CD4-positive, alpha-beta T cell treated with Interleukin-1 beta for 1 hour (primary cell): ENCODE data around the gene SMIM14.
"Not testable (repeated sequence)": the region's sequence is repeated elsewhere in the genome, so short reads cannot be mapped to it uniquely, and the experiment has no call there.

Source experiments
- DNase-seq, 2 donors: peaks; one replicate each; pipeline ENCODE4 v3.0.0-alpha.2; 2020 to 2022

SMIM14 gene

DNA sequence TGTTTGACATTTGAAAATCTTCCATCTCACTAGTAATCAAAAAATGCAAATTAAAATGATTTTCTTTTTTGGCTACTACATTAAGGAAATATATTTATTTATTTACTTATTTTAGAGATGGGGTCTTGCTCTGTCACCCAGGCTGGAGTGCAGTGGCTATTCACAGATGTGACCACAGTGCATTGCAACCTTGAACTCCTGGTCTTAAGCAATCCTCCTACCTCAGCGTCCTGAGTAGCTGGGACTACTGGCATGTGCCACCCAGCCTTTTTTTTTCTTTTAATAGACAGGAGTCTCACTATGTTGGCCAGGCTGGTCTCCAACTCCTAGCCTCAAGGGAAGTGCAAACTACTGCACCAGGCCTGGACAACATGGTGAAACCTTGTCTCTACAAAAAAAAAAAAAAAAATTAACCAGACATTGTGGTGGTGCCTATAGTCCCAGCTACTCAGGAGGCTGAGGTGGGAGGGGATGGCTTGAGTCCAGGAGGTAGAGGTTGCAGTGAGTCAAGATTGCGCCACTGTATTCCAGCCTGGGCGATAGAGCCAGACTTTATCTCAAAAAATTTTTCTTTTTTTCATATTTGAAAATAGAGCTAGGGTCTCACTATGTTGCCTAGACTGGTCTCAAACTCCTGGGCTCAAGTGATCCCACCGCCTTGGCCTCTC is 4.4 kb upstream of the SMIM14 start:
- DNase-seq, result no peak

DNA sequence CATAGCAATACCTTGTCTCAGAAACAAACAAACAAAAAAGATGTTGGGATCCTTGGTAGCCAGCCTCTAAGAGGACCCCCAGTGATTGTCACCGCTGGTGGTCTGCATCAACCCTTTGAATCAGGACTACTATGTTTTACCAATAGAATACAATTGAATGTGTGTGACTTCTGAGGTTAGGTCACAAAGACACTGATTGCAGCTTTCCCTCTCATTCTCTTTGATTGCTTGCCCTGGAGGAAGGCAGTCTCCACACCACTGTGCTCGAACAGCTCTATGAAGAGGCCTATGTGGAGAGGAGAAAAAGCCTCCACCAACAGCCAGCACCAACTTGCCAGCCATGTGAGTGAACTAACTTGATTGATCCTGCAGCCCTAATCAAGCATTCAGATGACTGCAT is 2.8 kb upstream of the SMIM14 start:
- no peak for DNase-seq

DNA sequence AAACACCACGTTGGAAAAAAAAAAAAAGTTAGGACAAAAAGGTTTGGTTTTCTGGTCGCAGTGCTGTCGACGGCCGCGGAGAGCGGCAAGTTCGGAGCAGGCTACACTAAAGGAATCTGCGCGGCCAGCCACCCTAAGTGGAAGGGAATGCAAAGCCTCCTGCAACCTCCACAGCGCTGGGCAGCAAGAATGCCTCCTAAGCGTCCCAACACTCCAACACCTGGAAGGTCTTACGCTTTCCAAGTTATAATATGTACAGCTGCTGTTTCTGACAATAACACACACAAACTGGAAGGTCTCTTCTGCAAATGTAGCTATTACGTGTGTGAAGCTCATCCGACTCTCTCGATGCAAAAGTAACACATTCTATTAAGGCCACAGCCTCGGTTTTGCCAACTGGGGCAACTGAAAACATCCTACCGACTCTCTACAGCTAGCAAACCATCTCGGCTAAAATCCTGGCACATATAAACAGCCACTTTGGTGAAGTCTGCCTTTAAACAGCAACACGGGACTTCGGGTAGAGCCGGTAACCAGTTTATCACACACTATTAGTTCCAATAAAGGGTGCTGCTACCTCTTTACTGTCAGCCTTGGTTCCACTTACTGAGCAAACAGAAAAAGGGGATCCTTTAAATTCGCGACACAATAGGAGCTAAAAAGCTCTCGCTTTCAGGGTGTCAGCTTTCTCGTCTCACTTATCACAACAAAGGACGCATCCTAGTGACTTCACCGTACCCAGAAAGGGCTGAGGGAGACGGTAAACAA is 895 bp downstream of the SMIM14 start:
- DNase-seq, result peak in 1 of 2 donors; percentile 27

DNA sequence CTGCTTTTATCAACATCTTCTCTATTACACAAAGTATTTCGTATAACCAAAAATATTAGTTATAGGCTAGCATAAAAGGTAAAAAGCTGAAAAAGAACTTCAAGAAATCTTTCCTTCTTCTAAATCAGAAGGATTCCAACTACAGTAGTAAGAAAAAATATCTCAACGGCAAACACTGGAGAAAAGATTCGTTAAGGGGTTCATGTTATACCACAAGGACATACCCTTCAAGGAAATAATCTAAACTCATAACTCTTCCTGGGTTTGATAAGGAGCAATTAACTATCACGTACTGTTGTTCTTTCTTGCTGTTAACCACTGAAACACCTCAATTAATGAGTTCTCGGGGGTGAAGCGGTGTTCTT is 1.5 kb downstream of the SMIM14 start:
- DNase-seq, result no peak

DNA sequence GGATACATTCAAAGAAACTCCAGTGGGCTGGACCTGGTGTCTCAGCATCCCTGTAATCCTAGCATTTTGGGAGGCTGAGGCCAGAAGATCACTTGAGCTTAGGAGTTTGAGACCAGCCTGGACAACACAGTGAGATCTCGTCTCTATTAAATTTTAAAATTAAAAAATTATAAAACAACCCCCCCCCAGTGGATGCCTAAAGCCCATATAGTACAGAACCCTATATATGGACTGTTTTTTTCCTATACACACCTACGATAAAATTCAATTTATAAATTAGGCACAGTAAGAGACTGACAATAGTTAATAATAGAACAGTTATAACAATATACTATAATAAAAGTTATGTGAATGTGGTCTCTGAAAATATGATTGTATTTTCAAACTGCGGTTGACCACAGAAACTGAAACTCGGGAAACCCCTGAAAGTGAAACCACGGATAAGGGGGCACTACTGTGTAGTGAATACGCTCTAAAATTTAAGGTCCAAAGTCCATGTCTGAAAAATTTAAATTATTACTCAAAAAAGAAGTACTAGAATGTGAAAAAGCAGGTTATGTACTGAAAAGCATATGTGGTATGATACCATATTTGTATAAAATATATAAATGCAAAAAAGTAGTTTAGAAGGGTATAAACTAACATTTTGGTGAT is 2.0 kb downstream of the SMIM14 start:
- peak in 1 of 2 donors; percentile 44 for DNase-seq

DNA sequence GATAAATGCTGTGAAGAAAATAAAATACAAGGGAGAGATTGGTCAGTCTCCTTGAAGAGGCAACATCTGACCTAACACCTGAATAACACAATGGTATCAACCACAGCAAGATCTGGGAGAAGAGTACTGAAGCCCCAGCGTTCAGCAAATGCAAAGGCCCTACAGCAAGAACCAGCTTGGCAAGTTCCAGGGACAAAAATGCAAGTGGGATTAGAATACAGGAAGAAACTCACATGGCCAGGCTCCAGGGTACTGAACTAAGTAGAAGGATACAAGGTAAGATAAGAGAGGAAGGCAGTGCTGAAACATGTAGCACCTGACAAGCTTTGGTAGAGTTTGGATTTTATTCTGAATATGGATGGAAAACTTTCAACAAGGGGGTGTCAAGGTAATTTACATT is 3.6 kb downstream of the SMIM14 start:
- no peak for DNase-seq

DNA sequence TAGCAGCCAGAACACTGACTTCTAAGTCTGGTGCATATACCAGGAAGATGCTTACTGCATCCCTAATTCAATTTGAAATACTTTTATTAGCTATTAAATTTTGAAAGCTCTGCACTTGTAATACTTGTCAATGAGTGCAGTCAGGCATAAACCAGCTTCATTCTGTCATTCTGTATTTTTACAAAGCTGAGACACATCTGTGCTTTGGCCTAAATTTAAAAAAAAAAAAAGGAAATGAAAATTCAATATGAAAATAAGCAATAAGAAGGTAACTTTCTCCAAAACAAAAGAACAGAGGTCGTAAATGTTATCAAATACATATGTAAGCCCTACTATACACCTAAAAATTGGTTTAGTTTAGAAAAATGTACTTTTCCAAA is 7.0 kb downstream of the SMIM14 start:
- no peak for DNase-seq

DNA sequence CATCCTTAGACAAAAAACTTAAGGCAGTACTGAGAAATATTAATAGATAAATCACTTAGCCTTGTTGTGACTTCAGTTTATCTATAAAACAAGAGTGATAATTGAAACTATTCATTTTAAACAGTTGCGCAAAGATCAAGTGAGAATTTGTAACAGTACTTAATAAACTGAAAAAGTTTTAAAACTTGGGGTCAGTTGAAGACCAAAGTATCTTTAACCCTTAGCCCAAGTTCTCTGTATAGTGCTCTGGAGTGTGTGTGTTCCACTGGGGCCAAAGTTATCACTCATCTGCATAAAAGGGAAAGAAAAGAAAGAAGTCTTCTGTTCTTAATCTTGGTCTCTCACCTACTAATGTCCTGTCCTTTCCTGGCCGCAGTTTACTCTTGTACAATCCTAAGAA is 11.3 kb downstream of the SMIM14 start:
- DNase-seq, result no peak

DNA sequence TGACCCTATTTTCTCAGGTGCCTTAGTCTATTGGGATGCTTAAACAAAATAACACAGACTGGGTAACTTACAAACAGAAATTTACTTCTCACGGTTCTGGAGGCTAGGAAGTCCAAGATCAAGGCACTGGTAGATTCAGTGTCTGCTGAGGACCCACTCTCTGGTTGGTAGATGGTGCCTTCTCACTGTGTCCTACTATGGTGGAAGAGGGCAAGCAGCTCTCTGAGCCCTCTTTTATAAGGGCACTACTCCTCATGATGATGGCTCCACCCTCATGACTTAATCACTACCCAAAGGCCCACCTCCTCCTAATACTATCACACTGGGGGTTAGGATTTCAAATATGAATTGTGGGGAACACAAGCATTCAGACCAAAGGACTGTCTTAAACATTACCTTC is 11.8 kb downstream of the SMIM14 start:
- no peak for DNase-seq

DNA sequence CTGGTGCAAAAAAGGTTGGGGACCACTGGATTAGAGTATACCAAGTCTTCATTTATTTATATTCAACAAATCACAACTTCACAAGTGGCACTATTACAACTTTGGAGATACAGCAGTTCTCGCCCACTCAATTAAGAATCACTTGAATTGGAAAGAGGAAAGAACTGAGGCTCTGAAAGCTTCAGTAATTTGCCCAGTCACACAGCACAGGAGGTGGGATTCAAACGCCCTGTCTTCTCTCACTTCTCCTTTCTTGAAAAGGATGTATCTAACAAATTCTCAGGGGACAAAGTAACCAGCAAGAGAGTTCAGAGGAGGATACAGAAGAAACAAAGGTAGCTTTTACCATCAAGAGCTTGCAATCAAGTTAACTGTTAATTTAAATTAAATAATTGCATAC is 12.4 kb downstream of the SMIM14 start:
- DNase-seq, result peak in 1 of 2 donors; percentile 45

DNA sequence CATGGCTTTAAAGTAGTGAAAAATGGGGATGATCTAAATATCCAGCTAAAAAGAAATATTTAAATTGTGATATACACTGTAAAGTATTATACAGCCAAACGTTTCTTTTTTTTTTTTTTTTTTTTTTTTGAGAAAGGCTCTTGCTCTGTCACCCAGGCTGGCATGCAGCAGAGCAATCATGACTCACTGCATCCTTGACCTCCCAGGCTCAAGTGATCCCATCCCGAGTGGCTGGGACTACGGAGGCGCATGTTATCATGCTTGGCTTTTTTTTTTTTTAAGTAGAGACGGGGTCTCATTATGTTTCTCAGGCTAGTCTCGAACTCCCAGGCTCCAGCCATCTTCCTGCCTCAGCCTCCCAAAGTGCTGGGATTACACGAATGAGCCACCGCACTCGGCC is 17.1 kb downstream of the SMIM14 start:
- no peak for DNase-seq

DNA sequence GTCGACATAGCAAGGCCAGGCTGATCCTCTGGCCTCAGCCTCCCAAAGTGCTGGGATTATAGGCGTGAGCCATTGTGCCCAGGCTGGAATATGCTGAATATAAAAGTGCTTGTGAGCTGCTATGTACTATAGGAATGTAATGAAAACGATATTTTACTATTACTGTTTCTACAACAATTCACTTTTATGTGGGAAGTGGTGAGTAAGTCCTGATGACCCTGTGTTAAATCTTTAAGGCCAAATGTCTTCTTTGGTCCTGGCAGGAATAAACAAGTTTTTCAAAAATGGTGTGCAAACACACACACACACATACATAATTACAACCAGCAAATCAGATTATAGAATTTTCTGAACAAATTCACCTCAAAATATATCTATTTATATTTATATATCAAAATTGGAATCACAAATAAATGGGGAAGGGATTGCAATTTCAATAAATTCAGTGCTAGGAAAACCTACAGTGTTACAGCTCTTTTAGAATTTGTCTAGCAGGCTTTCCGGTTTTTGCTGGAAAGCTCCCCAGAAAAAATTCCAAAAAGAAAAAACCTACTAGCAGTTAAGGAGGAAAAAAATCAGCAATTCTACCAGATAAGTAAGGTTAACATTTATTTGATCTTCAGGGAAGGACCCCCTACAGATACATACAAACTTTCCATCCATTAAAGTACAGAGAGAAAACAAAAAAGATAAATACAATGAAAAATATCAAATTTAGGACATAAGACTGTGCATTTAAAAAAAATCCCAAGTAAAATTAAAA is 17.9 kb downstream of the SMIM14 start:
- no peak for DNase-seq

DNA sequence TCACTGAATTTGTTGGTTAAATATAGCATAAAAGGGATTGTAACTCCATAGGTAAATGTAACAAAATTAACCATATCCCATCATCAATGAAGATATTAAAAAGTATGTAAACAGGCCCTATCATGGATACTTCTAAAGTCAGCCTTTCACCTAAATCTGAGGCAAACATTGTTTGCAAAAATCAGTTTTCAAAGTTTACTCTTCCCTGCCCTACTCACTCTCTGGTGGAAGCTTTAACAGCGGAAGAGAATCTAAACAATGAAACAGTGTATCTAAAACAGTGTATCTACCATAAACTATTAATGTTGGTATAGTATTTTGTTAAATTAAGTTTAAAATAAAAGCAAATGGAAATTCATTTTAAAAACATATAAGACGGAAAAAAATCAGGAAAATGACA is 21.1 kb downstream of the SMIM14 start:
- DNase-seq, result no peak

DNA sequence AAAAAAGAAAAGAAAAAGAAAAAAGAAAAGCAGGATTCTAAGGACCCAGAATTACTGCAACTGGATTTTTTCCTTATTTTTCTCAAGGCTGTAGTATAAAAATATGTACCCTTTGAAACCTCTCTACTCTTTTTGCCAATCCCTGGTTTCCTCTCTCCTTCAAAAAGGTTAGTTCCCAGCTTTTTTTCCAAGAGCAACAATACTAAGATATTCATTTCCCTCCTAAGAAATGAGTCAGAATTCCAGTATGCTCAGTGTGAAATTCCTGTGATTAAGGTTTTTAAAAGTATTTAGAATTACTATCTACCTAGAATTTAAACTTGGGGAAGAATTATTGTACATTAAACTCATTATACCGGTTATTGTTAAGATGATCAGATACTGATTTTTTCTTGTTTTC is 22.0 kb downstream of the SMIM14 start:
- no peak for DNase-seq

DNA sequence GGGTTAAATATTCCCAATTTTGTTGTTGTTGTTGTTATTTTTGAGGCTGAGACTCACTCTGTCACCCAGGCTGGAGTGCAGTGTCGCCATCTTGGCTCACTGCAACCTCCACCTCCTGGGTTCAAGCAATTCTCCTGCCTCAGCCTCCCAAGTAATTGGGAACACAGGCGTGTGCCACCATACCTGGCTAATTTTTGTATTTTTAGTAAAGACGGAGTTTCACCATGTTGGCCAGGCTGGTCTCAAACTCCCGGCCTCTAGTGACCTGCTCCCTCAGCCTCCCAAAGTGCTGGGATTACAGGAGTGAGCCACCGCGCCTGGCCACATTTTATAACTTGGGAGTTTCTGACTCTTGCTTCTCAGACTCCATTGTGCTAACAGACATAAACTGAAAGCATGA is 22.6 kb downstream of the SMIM14 start:
- DNase-seq, result not testable (repeated sequence)

DNA sequence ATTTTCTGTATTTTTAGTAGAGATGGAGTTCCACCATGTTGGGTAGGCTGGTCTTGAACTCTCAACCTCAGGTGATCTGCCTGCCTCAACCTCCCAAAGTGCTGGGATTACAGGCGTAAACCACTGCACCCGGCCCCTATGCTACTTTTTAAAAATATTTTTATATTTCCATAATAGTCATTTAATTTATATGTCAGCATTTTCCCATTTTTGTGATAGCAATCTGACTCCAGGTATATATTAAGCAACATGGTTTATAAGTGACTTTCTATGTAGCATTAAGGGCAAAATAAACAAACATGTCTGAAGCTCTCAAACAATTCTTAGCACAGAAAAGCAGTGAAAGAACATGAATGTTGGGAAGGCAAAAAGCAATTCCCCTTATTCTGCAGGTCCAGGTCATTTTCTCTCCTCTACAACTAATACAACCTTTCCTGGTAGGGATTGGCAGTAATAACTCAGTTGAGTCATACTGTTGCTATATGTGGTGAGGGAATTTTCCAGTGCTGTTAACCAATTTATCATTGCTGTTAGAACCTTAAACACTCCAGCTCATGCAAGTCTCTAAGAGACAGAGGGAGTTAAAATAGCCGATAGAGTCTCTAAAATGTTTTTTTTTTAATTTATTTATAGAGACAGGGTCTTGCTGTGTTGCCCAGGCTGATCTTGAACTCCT is 24.0 kb downstream of the SMIM14 start:
- DNase-seq, result no peak

DNA sequence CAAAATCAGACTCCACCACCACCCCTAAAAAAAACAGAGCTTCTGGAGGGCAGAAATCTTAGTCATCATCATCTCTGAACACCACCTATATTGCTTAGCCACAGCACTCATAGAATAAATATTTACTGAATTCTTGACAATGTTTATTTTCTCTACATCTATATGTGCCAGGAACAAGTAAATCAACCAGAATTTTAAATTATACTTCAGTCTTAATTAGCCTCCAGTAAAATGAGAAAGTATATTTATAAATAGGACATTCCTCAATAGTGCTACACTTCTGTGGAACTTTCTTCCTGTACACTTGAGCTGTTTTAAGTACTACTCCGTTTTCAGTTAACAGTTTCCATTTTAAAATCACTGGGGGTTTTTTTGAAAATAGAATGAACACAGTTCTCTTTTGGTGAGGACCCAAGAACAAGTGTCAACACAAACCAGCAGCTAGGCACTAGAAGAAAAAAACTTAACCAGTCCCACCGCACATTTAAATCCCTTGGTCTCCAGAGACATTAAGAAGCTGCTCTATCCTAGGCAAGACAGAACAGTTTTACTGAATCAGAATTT is 25.5 kb downstream of the SMIM14 start:
- DNase-seq, result no peak

DNA sequence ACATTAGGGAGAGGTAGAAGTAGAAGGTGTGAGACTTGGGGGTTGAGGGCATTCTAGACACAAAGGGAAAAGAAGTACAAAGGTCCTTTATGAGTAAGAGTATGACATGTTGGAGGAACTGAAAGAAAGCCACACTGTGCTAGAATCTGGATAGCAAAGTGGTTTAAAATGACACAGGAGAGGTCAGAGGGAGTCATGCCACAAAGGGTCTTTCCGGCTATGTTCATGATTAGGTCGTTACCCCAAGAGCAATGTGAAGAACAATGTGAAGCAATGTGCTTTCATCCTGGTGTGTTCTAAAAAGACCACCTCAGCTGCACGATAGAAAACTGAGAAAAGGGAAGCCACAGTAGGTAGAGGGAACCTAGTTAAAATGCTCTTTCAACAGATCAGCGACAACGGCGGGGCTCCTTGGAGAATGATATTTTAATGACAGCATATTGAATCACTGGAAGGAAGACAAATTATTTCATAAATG is 29.2 kb downstream of the SMIM14 start:
- no peak for DNase-seq

DNA sequence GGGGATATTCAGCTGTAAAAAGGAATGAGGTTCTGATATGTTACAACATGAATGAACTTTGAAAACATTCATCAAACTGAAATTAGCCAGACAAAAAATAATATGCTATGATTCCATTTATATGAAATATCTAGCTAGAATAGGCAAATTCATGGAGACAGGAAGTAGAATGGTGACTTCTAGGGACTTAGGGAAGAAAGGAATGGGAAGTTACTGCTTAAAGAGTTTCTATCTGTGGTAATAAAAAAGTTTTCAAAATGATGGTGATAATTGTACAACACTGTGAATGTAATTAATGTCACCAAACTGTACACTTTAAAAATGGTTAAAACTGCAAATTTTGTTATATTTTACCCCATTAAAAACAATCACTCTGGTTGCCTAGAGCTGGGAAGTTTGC is 30.2 kb downstream of the SMIM14 start:
- no peak for DNase-seq

DNA sequence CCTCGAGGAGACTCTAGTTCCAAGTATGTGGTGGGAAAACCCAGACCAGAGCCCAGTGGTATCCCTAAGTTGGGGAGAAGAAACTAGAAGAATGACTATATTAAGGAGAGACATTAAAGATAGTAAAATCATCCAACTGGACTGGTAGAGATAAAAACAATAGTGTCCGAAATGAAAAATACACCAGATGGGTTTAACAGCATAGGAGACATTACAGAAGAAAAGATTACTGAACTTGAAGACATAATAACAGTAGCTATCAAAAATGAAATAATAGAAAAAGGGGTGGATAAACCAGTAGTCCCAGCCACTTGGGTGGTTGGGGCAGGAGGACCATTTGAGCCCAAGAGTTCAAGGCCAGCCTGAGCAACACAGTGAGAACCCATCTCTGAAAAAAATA is 31.9 kb downstream of the SMIM14 start:
- DNase-seq, result no peak

DNA sequence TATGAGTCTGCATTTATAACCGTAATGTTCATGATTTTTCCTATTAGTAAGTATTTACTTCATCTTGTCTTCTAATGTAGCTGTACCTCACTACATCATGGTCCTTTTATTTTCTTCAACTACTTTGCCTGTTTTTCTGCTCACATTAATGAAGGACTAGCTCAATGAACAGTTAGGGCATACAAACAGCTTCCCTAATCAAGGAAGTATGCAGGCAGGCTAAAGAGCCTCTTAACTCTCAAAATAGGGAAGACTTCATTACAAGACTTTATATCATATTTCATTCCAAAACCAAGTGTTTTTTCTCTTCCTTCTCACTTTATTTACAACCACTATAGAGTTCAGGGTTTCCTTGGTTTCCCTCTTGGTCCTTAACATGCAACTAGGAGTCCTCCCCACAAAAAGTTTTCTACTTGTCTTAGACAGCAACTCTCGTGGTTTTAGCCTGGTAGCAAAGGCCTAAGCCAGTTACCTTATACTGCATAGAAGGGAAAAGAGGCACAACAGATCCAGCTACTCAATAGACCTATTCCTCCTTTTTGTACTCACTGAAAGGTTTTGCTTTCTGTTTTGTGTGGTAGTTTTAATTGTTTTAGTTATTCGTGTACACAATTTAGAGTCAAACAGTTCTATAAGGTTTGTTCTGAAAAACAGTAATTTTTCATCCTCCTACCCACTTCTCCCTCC is 40.8 kb downstream of the SMIM14 start:
- DNase-seq, result no peak

DNA sequence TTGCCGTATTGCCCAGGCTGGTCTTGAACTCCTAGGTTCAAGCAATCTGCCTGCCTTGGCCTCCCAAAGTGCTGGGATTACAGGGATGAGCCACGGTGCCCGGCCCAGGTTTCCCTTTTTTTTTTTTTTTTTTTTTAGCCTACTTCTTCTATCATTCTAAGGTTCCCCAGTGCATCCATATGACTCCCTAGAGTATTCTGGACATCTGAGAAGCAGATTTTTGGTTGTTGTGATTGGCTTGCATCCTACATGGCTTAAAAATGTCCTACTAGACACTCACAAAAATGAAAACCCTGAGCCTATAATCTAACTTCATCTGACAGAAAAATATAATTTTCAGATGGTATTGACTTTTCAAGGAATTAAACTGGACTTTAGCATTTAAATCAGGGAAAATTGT is 41.7 kb downstream of the SMIM14 start:
- no peak for DNase-seq
